ENCODE measurements around the gene FASLG.

The FASLG gene

DNA sequence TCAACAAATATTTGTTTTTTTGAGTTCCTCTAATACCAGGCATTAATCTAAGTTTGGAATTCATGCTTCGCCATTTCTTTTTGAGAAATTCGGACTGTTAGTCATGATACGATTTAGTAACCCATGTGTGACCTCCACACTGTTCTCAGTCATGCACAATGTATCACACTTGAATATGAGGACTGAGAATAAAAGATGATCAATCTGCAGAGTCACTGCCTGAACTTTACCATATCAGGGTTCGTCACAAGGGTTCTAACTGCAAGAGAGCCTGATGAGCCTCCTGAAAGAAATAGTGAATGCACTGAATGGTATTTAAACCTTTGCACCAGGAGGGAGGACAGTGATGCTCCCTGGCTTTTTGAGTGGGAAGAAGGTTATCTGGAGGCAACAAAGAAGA lies 10.9 kb upstream of the FASLG start:
- TF ChIP-seq FOXM1 (IDR thresholded peaks at IDR 0.05; ENCODE audit: borderline replicate concordance) = no peak
- no peak for TF ChIP-seq CTBP1 (IDR thresholded peaks at IDR 0.05; ENCODE audit: borderline replicate concordance)
- TF ChIP-seq TARDBP (IDR thresholded peaks at IDR 0.05) = no peak
- TF ChIP-seq FOXK2 (IDR thresholded peaks at IDR 0.05) = no peak
- TF ChIP-seq ELF4 (IDR thresholded peaks at IDR 0.05) = no peak
- TF ChIP-seq, protein P1, sequence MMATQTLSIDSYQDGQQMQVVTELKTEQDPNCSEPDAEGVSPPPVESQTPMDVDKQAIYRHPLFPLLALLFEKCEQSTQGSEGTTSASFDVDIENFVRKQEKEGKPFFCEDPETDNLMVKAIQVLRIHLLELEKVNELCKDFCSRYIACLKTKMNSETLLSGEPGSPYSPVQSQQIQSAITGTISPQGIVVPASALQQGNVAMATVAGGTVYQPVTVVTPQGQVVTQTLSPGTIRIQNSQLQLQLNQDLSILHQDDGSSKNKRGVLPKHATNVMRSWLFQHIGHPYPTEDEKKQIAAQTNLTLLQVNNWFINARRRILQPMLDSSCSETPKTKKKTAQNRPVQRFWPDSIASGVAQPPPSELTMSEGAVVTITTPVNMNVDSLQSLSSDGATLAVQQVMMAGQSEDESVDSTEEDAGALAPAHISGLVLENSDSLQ (IDR thresholded peaks at IDR 0.05) = no peak
- TF ChIP-seq NFRKB (IDR thresholded peaks at IDR 0.05) = no peak
- no peak for TF ChIP-seq HDGF (IDR thresholded peaks at IDR 0.05; ENCODE audit: borderline replicate concordance)
- no peak for TF ChIP-seq LEF1 (IDR thresholded peaks at IDR 0.05; ENCODE audit: borderline replicate concordance)
- no peak for TF ChIP-seq SP1 (IDR thresholded peaks at IDR 0.05)
- no peak for TF ChIP-seq SUZ12 (IDR thresholded peaks at IDR 0.05)
- no peak for TF ChIP-seq ARNT (IDR thresholded peaks at IDR 0.05)
- no peak for TF ChIP-seq BHLHE40 (IDR thresholded peaks at IDR 0.05; ENCODE audit: borderline replicate concordance)
- no peak for TF ChIP-seq FOXA1 (IDR thresholded peaks at IDR 0.05)
- TF ChIP-seq ZNF384 (IDR thresholded peaks at IDR 0.05) = no peak
- no peak for TF ChIP-seq L3MBTL2 (conservative IDR thresholded peaks at IDR 0.05)
- ChIA-PET POLR2A (no interaction called here), CTCF (no interaction called here)
- DNase-seq (ENCODE audit: extremely low spot score) = no peak

DNA sequence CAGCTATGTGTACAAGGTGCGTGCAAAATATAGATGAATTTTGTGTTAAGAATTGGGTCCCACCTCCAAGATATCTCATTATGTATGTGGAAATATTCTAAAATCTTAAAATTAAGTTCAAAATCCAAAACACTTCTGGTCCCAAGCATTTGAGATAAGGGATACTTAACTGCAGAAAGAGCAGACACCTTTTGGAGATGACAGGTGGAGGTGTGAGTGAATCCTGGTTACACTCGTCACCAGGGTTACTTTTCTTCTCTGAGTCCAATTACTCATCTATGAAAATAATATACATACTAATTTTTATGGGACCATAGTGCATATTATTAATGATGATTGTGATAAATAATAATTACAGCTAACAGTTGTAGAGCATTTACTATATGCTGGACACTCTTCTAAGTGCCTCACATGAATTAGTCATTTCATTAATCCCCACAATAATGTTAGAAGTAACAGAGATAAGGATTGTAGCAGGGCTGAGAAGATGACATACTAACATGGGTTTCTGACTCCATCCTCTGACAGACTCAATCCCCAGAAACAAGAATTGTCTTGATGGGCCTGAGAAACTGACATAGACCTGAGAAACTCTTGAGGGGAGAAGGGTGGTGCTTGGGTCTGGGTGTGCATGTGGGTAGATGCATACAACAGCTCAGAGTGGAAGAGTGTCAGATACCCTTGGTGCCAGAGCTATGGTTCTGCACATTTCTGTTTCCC lies 8.3 kb upstream of the FASLG start:
- TF ChIP-seq TARDBP (IDR thresholded peaks at IDR 0.05) (no peak), HDGF (IDR thresholded peaks at IDR 0.05; ENCODE audit: borderline replicate concordance) (no peak), LEF1 (IDR thresholded peaks at IDR 0.05; ENCODE audit: borderline replicate concordance) (no peak), CTBP1 (IDR thresholded peaks at IDR 0.05; ENCODE audit: borderline replicate concordance) (no peak), SUZ12 (IDR thresholded peaks at IDR 0.05) (no peak), ELF4 (IDR thresholded peaks at IDR 0.05) (no peak), SP1 (IDR thresholded peaks at IDR 0.05) (no peak)
- CTCF ChIA-PET = interaction anchor here (0.7 kb wide), 1 partner anchor 1579 kb away, joined by 4 read pairs; no protein-coding TSS in a partner anchor
- no peak for DNase-seq (ENCODE audit: extremely low spot score)
- POLR2A ChIA-PET = no interaction called here

DNA sequence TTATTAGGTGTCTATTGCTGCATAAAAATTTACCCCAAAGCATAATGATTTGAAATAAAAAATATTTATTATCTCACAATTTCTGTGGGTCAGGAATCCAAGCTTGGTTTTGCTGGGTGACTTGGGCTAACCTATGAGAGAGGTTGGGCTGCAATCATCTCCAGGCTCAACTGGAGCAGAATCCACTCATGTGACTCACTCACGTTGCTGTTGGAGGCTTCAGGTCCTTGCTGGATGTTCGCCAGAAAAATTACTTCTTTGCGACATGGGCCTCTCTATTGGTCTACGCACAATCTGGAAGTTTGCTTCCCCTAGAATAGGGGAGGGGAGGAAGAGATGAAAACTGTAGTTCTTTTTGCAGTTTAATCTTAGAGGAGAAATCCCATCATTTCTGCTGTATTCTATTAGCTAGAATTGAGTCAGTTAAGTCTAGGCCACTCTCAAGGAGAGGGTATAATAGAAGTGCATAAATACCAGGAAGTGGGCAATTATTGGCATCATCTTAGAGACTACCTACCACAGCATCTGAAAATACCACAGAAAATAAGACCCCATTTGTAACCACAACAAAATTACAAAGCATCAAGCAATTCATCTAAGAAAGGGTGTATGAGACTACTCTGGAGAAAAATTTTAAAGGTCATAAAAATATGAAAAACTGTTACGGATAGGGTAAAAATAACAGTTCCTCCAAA lies 5.7 kb upstream of the FASLG start:
- ChIA-PET POLR2A (no interaction called here), CTCF (no interaction called here)
- DNase-seq (ENCODE audit: extremely low spot score) = no peak
- TF ChIP-seq SUZ12 (IDR thresholded peaks at IDR 0.05) (no peak), FOXK2 (IDR thresholded peaks at IDR 0.05) (no peak), TARDBP (IDR thresholded peaks at IDR 0.05) (no peak), L3MBTL2 (conservative IDR thresholded peaks at IDR 0.05) (no peak), CTBP1 (IDR thresholded peaks at IDR 0.05; ENCODE audit: borderline replicate concordance) (no peak), ELF4 (IDR thresholded peaks at IDR 0.05) (no peak), FOXM1 (IDR thresholded peaks at IDR 0.05; ENCODE audit: borderline replicate concordance) (no peak), ZNF384 (IDR thresholded peaks at IDR 0.05) (no peak), SP1 (IDR thresholded peaks at IDR 0.05) (no peak), ARNT (IDR thresholded peaks at IDR 0.05) (no peak), LEF1 (IDR thresholded peaks at IDR 0.05; ENCODE audit: borderline replicate concordance) (no peak), NFRKB (IDR thresholded peaks at IDR 0.05) (no peak), FOXA1 (IDR thresholded peaks at IDR 0.05) (no peak), BHLHE40 (IDR thresholded peaks at IDR 0.05; ENCODE audit: borderline replicate concordance) (no peak), HDGF (IDR thresholded peaks at IDR 0.05; ENCODE audit: borderline replicate concordance) (no peak)
- TF ChIP-seq, protein P1 (IDR thresholded peaks at IDR 0.05) = no peak

DNA sequence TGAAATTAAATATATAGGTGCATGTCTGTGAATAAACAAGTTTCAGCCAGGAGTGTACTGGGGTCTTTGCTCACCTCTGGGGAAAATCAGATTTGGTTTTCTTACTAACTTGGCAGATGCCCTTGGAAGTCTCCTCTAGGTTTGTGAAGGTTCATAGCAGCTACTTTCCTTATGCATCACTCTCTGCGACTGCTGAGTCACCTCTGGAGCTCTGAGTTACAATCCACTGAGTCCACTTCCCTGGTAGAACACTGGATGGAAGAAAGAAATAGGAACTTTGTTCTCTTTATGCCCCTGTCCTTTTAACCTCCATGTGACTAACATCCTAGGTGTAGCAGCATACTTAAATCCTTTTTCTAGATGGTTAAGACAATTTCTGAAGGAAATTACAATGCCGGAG lies 4.4 kb upstream of the FASLG start:
- POLR2A ChIA-PET = no interaction called here
- no peak for DNase-seq (ENCODE audit: extremely low spot score)
- CTCF ChIA-PET = no interaction called here
- TF ChIP-seq L3MBTL2 (conservative IDR thresholded peaks at IDR 0.05) = no peak
- no peak for TF ChIP-seq FOXM1 (IDR thresholded peaks at IDR 0.05; ENCODE audit: borderline replicate concordance)
- no peak for TF ChIP-seq BHLHE40 (IDR thresholded peaks at IDR 0.05; ENCODE audit: borderline replicate concordance)
- no peak for TF ChIP-seq ELF4 (IDR thresholded peaks at IDR 0.05)
- TF ChIP-seq NFRKB (IDR thresholded peaks at IDR 0.05) = no peak
- TF ChIP-seq LEF1 (IDR thresholded peaks at IDR 0.05; ENCODE audit: borderline replicate concordance) = no peak
- TF ChIP-seq, protein P1 (IDR thresholded peaks at IDR 0.05) = no peak
- TF ChIP-seq FOXK2 (IDR thresholded peaks at IDR 0.05) = no peak
- TF ChIP-seq ARNT (IDR thresholded peaks at IDR 0.05) = no peak
- TF ChIP-seq SUZ12 (IDR thresholded peaks at IDR 0.05) = no peak
- no peak for TF ChIP-seq ZNF384 (IDR thresholded peaks at IDR 0.05)
- TF ChIP-seq SP1 (IDR thresholded peaks at IDR 0.05) = no peak
- TF ChIP-seq FOXA1 (IDR thresholded peaks at IDR 0.05) = no peak
- no peak for TF ChIP-seq CTBP1 (IDR thresholded peaks at IDR 0.05; ENCODE audit: borderline replicate concordance)
- TF ChIP-seq TARDBP (IDR thresholded peaks at IDR 0.05) = no peak
- TF ChIP-seq HDGF (IDR thresholded peaks at IDR 0.05; ENCODE audit: borderline replicate concordance) = no peak

DNA sequence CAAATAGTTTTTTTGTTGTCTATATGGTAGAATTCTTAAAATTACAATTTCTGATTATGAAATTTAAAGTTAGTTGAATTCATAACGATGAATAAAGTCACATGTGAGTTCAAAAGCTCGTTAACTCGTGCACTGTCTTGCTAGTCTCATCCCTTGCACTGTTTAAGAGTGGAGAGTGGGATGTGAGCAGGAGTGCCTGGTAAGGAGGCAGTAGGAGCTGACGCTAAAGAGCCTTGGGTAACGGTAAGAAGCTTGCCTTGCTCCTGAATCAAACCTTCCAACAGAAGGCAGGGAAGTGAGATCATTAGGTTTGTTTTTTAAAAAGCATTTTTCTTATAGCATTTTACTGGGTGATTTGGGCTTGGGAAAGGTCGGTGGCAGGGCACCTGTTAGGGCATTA lies 2.3 kb upstream of the FASLG start:
- DNase-seq (ENCODE audit: extremely low spot score) = no peak
- POLR2A ChIA-PET = no interaction called here
- TF ChIP-seq SP1 (IDR thresholded peaks at IDR 0.05) (no peak), BHLHE40 (IDR thresholded peaks at IDR 0.05; ENCODE audit: borderline replicate concordance) (no peak), TARDBP (IDR thresholded peaks at IDR 0.05) (no peak), ELF4 (IDR thresholded peaks at IDR 0.05) (no peak), FOXA1 (IDR thresholded peaks at IDR 0.05) (no peak), FOXK2 (IDR thresholded peaks at IDR 0.05) (no peak), ARNT (IDR thresholded peaks at IDR 0.05) (no peak), FOXM1 (IDR thresholded peaks at IDR 0.05; ENCODE audit: borderline replicate concordance) (no peak), LEF1 (IDR thresholded peaks at IDR 0.05; ENCODE audit: borderline replicate concordance) (no peak), HDGF (IDR thresholded peaks at IDR 0.05; ENCODE audit: borderline replicate concordance) (no peak), L3MBTL2 (conservative IDR thresholded peaks at IDR 0.05) (no peak), SUZ12 (IDR thresholded peaks at IDR 0.05) (no peak), CTBP1 (IDR thresholded peaks at IDR 0.05; ENCODE audit: borderline replicate concordance) (no peak), NFRKB (IDR thresholded peaks at IDR 0.05) (no peak), ZNF384 (IDR thresholded peaks at IDR 0.05) (no peak)
- TF ChIP-seq, protein P1 (IDR thresholded peaks at IDR 0.05) = no peak
- CTCF ChIA-PET = no interaction called here
